Activated CD4-positive, alpha-beta T cell treated with anti-CD3 and anti-CD28 coated beads for 1 hour (primary cell): Measurements from ENCODE around the gene LRP10.

Experiments used
- DNase-seq: peaks from one replicate; pipeline ENCODE4 v3.0.0-alpha.2; 2020

Gene LRP10

DNA sequence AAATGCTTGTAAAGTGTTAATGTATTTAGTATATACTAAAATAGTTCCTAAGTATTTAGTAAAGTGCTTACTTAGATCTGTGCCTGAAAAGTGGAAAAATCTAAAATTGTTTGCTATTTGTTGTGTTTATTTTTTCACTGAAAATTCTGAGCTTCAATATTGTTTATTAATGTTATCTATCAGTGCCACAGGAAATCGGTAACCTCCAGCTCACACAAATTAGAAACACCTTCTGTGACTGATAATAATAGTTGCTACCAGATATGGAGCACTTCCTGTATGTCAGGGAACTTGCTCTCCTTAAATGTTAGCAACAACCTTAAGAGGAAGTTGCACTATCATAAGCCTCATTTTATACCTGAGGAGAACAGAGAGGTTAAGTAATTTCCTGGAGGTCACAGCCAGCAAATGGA is 723 bp upstream of the LRP10 start:
- DNase-seq = no peak

DNA sequence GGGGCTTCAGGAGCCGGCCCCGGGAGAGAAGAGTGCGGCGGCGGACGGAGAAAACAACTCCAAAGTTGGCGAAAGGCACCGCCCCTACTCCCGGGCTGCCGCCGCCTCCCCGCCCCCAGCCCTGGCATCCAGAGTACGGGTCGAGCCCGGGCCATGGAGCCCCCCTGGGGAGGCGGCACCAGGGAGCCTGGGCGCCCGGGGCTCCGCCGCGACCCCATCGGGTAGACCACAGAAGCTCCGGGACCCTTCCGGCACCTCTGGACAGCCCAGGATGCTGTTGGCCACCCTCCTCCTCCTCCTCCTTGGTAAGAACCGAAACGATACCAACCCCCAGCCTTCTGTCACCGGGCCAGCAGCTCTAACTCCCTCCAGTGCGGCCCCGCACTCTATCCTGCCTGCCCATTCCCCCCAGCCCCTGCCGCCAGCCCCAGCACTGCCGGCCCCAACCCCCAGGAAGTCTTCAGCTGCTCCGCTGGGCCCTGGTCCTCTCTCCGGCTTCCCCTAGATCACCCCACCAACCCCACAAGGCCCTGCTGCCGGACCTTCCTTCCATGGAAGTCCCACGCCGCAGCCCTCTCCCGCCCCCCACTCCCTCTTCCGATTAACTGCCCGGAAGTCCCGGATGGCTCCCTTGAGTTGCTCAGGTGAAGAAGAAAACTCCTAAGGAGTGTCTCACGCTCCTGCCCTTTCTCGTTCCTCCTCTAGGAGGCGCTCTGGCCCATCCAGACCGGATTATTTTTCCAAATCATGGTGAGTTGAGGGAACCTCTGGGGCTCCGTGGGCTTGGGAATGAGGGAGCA is 693 bp downstream of the LRP10 start:
- peak; percentile 58 for DNase-seq

DNA sequence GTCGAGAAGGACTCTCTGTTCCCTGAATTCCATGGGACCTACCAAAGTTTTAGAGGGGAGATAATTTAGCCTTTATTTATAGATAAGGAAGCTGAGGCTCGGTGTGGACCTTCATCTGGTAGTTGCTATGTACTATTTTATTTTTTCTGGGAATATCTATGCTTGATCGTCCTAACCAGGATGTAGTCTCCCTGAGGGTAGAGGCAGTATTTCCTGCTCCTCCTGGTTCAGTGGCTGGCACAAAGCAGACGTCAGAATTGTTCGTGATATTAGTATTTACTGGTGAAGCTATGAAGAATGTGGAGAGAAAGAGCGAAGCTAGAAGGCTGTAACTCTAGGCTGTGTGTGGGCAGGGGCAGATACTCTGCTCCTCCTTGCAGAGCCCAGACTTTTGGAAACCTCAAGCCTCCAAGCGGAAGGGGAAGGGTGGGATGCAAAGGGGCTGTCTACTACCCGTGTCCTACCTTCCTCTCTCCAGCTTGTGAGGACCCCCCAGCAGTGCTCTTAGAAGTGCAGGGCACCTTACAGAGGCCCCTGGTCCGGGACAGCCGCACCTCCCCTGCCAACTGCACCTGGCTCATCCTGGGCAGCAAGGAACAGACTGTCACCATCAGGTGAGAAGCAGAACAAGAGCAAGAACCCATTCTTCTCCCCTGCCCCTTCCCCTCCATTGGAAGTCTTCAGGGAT is 1.4 kb downstream of the LRP10 start:
- no peak for DNase-seq

- no peak for DNase-seq
Observed at GRCh38 chr14:22875003-22875747, 3.6 kb downstream of the LRP10 start.

GRCh38 chr14:22875748-22876319 is 4.3 kb downstream of the LRP10 start:
- no peak for DNase-seq

DNA sequence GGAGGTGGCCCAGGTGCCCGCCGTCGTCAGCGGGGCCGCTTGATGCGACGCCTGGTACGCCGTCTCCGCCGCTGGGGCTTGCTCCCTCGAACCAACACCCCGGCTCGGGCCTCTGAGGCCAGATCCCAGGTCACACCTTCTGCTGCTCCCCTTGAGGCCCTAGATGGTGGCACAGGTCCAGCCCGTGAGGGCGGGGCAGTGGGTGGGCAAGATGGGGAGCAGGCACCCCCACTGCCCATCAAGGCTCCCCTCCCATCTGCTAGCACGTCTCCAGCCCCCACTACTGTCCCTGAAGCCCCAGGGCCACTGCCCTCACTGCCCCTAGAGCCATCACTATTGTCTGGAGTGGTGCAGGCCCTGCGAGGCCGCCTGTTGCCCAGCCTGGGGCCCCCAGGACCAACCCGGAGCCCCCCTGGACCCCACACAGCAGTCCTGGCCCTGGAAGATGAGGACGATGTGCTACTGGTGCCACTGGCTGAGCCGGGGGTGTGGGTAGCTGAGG is 5.5 kb downstream of the LRP10 start:
- DNase-seq = no peak

DNA sequence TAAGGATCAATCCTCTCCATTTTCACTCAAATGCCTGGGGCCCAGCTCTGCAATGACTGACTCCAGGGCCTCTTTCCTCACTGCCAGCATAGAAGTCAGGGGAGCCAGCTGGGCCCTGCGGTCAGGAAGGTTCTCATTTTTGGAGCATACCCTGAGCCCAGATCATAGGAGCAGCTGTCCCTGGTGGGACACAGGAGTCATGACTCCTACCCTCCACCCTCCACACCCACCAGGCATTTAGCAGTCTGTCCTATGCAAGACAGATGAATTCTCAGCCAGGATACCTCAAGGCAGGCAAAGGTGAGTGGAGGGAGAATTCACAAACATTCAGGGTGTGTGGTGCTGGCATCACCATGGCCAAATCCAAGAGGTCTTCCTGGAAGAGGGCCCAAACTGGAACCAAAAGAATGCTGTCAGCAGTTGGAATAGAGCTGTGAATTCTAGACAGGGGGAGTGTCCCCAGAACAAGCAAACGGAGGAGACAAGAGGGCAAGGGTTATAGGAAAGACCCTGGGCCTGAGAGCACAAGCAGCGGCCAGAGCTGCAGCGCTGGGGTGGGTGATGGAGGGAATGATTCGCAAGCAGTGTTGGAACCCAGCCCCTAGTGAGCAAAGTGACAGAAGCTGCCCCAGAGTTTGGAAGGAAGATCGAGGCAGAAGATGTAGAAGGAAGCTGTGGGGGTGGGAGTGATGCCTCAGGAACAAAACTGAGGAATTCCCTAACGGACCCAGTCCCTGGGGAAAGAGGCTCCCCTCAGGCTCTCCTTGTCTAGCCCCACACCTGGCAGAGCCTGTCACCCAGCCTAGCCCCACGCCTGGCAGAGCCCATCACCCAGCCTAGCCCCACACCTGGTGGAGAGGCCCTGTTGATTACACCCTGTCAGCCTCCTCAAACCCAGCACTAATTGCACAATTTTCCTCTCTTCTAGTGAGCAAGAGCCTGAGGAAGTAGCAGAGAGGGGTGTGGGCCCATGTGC is 7.0 kb downstream of the LRP10 start:
- DNase-seq = no peak

DNA sequence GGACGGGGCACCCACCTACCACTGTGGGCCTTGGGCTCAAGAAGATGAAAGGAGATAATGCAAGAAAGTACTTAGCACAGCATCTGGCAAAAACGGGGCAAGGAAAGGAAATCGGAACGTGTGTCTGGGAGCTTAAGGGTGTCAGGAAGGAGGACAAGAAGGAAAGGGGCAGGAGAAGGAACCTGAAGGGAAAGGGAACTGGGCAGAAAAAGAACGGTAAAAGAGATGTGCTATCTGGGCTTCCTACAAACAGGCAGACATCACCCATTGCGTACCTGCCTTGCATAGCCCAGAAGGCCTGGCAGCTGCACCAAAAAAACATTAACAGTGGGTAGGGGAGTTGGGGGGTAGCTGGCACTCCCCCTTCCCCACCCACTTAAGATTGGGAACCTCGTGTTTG is 10.5 kb downstream of the LRP10 start:
- DNase-seq = no peak

DNA sequence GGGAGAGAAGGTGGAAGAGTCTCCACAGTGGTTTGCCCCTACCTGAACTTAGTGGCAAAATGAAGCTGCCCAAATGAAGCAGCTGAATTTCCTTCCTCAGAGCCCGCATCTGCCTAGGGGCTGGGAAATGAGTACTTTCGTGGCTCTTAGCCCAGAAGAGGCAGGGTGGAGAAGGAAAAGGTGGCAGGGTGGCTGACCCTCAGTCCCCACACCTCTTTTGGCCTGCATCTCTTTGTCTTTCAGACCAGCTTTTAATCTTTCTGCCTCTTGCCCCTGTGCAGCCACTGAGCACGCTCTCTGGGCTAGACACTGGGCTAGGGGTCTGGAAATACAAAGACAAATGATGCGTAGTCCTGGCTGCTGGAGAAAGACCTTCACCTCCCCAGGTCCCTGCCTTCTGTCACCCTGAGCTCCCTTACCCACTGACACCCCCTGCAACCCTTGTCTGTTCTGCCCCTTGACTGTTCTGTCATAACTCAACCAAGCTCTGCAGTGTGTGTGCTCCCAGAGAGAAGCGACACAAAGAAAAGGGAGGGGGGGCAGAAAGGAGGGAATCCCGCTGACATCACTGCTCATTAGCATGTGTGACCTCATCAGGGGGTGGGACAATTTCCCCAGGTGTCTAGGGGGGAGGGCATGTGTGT is 11.1 kb downstream of the LRP10 start:
- DNase-seq = no peak

GRCh38 chr14:22883173-22883976 is 11.8 kb downstream of the LRP10 start, which contains the start of gene REM2:
TSS of gene REM2 (plus strand) at chr14:22883222. CDS start at chr14:22883288, 66 bp downstream.
- DNase-seq = no peak

DNA sequence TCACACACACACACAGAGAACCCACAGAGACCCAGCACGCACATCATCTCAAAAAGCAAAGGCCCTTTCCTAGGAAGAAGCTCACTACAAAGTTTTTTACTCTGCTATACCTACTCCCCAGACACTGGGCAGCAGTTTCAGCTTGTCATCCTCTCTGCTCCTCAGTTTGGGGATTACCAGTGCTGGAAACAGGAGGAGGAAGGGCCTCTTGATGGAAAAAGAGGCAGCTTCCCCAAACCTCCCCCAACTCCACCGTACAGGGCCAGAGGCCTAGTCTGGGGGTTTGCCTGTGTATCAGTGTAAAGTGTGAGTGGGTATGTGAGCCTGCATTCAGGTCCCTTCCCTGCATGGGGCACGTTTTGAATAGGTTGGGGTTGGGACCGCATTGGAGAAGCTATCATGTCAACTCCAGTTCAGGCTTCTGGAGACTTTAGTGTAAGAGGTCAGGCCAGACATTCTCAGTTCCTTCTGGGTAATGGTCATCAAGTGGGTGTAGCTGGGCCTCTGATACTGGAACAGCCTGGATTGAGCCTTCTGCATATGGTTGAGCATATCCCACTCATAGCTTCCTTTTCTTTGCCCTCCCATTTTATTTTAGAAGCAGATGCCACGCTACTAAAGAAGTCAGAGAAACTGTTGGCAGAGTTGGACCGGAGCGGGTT is 12.7 kb downstream of the LRP10 start:
- DNase-seq = no peak

DNA sequence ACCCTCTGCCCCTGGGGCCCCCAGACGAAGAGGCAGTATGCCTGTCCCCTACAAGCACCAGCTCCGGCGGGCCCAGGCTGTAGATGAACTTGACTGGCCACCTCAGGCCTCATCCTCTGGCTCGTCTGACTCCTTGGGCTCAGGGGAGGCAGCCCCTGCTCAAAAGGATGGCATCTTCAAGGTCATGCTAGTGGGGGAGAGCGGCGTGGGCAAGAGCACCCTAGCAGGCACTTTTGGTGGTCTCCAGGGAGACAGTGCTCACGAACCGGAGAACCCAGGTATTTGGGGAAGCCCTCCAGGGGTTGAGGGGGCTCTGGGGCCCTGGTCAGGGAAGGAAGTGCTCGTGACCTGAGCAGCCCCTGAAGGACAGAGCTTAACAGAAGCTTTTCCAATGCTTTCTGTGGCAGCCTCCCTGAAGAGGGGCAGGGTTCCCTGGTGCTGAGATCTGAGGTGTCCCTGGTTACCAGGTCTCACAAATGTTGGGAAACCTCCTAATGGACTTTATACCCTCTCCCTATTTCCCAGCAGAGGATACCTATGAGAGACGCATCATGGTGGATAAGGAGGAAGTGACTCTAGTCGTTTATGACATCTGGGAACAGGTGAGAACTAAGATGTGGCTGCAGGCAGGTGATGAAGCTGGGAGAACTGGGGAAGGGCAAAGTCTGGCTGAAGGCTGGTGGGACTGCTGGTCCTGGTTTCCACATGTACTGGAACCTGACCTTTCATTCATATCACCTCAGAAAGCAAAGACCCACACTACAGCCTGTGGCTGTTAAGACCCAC is 13.4 kb downstream of the LRP10 start:
- no peak for DNase-seq

GRCh38 chr14:22885975-22886374 is 14.4 kb downstream of the LRP10 start:
- DNase-seq = no peak

GRCh38 chr14:22886500-22887259 is 15.1 kb downstream of the LRP10 start:
- peak; percentile 52 for DNase-seq

DNA sequence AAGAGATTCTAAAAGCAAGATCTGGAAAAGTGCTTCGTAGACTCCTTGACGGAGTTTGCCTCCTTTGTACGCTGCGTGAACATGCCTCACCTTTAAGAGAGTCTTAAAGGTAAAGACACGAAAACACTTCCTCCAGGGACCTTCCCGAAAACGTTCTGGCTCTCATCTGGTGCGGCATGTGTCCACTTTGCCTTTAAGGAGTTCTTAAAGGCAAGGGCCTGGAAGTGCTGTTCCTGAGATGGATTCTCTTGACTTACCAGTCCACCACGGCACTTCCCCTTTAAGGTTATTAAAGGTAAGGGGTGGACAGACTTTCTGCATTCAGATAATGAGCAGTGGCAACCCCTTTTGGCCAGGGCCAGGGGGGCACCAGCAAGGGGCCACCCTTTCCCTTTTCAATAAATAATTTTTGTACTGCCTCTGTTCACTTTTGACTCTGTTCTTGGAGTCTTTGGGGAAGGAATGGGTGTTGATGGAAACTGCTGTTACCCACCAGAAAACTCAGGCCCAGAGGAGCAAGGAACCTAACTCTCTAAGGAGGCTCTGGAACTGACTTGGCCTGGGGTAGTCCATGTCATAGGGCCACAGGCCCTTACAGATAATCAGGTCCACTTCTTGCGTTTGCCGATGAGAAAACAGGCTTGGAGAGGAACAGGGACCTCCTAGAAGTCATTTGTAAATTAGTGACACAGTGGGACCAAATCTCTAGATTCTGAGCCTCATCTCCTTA is 15.9 kb downstream of the LRP10 start:
- no peak for DNase-seq

- DNase-seq = peak; percentile 29
Observed at GRCh38 chr14:22887990-22888378, 16.4 kb downstream of the LRP10 start.

- no peak for DNase-seq
Observed at GRCh38 chr14:22888662-22889061, 17.1 kb downstream of the LRP10 start.

DNA sequence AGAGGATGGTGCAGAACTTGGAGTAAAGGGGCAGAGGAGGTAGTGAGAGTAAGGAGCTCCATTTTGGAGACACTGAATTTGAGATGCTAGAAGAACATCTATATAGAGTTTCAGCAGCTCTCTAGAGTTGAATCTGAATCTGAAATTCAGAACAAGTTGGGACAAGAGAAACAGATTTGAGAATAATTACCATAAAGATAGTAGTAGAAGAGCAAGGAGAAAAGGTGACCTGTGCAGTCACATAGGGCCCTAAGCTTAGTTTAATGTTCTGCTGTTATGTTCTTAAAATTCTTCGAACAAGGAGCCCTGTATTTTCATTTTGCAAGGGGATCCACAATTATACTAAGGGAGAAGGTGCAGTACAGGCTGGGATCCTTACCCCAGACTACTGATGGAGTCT is 18.9 kb downstream of the LRP10 start:
- no peak for DNase-seq
